Central memory CD8-positive, alpha-beta T cell (primary cell): ENCODE data around the gene OR52K2.
A peak's percentile ranks its signal among the peaks of the same experiment; 100 is the strongest.
"Not testable (repeated sequence)": the region's sequence is repeated elsewhere in the genome, so short reads cannot be mapped to it uniquely, and the experiment has no call there.

Experiments
- ATAC-seq: fragments of 150-1000 bp; cut with Tn5 transposase; replicated peaks from 2 replicates; pipeline ENCODE4 v1.10.0; 2022; ENCODE audit warnings: mild to moderate bottlenecking, moderate FRiP score, moderate number of reproducible peaks; ENCODE audit not compliant: poor library complexity, severe bottlenecking; ENCODE audit errors: extremely low read depth
- DNase-seq, 2 donors: peaks; one replicate each; pipeline ENCODE4 v3.0.0; 2021; ENCODE audit warnings: low spot score in 2 of 2
- H3K27ac Mint-ChIP-seq: one replicate; pipeline ENCODE4 v1.8.0; 2022; ENCODE audit warnings: low read depth, mild to moderate bottlenecking, moderate library complexity, mixed read lengths
- H3K27me3 Mint-ChIP-seq: one replicate; pipeline ENCODE4 v1.8.0; 2022; ENCODE audit warnings: mixed read lengths
- H3K36me3 Mint-ChIP-seq: one replicate; pipeline ENCODE4 v1.8.0; 2022; ENCODE audit warnings: mild to moderate bottlenecking, moderate library complexity, mixed read lengths; ENCODE audit not compliant: insufficient read depth
- H3K4me1 Mint-ChIP-seq: one replicate; pipeline ENCODE4 v1.8.0; 2022; ENCODE audit warnings: mixed read lengths
- H3K4me3 Mint-ChIP-seq: one replicate; pipeline ENCODE4 v1.8.0; 2022; ENCODE audit warnings: mild to moderate bottlenecking, moderate library complexity, mixed read lengths
- H3K9me3 Mint-ChIP-seq: one replicate; pipeline ENCODE4 v1.8.0; 2022; ENCODE audit warnings: mixed read lengths

Gene OR52K2

GRCh38 chr11:4448995-4449394, at the start of gene OR52K2:
Gene OR52K2, plus strand, starts transcription at chr11:4449295. Its CDS starts 45 bp downstream, at chr11:4449340.
- no peaks in the 10 kb centered on the region for H3K36me3 Mint-ChIP-seq

GRCh38 chr11:4406206-4406605, 42.9 kb upstream of the OR52K2 start:
- H3K27me3 Mint-ChIP-seq = peaks cover 61% of the 10 kb centered on the region
- H3K4me3 Mint-ChIP-seq, H3K4me1 Mint-ChIP-seq, ATAC-seq, H3K27ac Mint-ChIP-seq, H3K9me3 Mint-ChIP-seq, H3K36me3 Mint-ChIP-seq, DNase-seq: not testable (repeated sequence)

More at GRCh38 chr11:4448995-4449394, at the start of gene OR52K2:
- H3K27me3 Mint-ChIP-seq = peaks cover 4% of the 10 kb centered on the region
- no peaks in the 10 kb centered on the region for H3K9me3 Mint-ChIP-seq
- H3K4me3 Mint-ChIP-seq = no peak within 1 kb of the TSS
- DNase-seq (no peak), ATAC-seq (no peak)
- H3K4me1 Mint-ChIP-seq = no peaks in the 10 kb centered on the region
- H3K27ac Mint-ChIP-seq = no peak within 1 kb of the TSS

- no peak for DNase-seq
- H3K36me3 Mint-ChIP-seq = no peaks in the 10 kb centered on the region
- H3K4me1 Mint-ChIP-seq = no peaks in the 10 kb centered on the region
- no peak overlapping the region for H3K27ac Mint-ChIP-seq
- peaks cover 9% of the 10 kb centered on the region for H3K27me3 Mint-ChIP-seq
- no peaks in the 10 kb centered on the region for H3K9me3 Mint-ChIP-seq
- H3K4me3 Mint-ChIP-seq = no peak overlapping the region
- no peak for ATAC-seq
Measured at GRCh38 chr11:4416306-4416705, 32.8 kb upstream of the OR52K2 start.

GRCh38 chr11:4416816-4417215, 32.3 kb upstream of the OR52K2 start:
- ATAC-seq (no peak), DNase-seq (no peak)
- no peak overlapping the region for H3K27ac Mint-ChIP-seq
- no peaks in the 10 kb centered on the region for H3K9me3 Mint-ChIP-seq
- peaks cover 12% of the 10 kb centered on the region for H3K27me3 Mint-ChIP-seq
- no peak overlapping the region for H3K4me3 Mint-ChIP-seq
- no peaks in the 10 kb centered on the region for H3K36me3 Mint-ChIP-seq
- H3K4me1 Mint-ChIP-seq = no peaks in the 10 kb centered on the region

- Mint-ChIP-seq H3K27ac (no peak overlapping the region), H3K36me3 (no peaks in the 10 kb centered on the region)
Measured at GRCh38 chr11:4418403-4418802, 30.7 kb upstream of the OR52K2 start.

GRCh38 chr11:4430051-4430450, 19.0 kb upstream of the OR52K2 start:
- no peak for DNase-seq
- H3K27ac Mint-ChIP-seq = no peak overlapping the region
- no peaks in the 10 kb centered on the region for H3K4me1 Mint-ChIP-seq
- no peaks in the 10 kb centered on the region for H3K36me3 Mint-ChIP-seq
- ATAC-seq = no peak
- H3K9me3 Mint-ChIP-seq = no peaks in the 10 kb centered on the region
- peaks cover 51% of the 10 kb centered on the region for H3K27me3 Mint-ChIP-seq
- H3K4me3 Mint-ChIP-seq = no peak overlapping the region

More at GRCh38 chr11:4418403-4418802, 30.7 kb upstream of the OR52K2 start:
- Mint-ChIP-seq H3K4me1 (no peaks in the 10 kb centered on the region), H3K4me3 (no peak overlapping the region), H3K9me3 (no peaks in the 10 kb centered on the region), H3K27me3 (peaks cover 17% of the 10 kb centered on the region)
- no peak for DNase-seq
- ATAC-seq = no peak

GRCh38 chr11:4433856-4434255, 15.2 kb upstream of the OR52K2 start:
- ATAC-seq = no peak
- H3K36me3 Mint-ChIP-seq = no peaks in the 10 kb centered on the region
- DNase-seq = no peak
- no peaks in the 10 kb centered on the region for H3K4me1 Mint-ChIP-seq
- H3K27me3 Mint-ChIP-seq = peaks cover 78% of the 10 kb centered on the region
- no peak overlapping the region for H3K4me3 Mint-ChIP-seq
- H3K27ac Mint-ChIP-seq = no peak overlapping the region
- no peaks in the 10 kb centered on the region for H3K9me3 Mint-ChIP-seq

- Mint-ChIP-seq H3K4me3 (no peak overlapping the region), H3K9me3 (no peaks in the 10 kb centered on the region), H3K36me3 (no peaks in the 10 kb centered on the region), H3K27ac (no peak overlapping the region), H3K4me1 (no peaks in the 10 kb centered on the region), H3K27me3 (peaks cover 68% of the 10 kb centered on the region)
- no peak for DNase-seq
- ATAC-seq = no peak
Measured at GRCh38 chr11:4436411-4436810, 12.7 kb upstream of the OR52K2 start.

GRCh38 chr11:4441515-4441914, 7.6 kb upstream of the OR52K2 start:
- no peak for ATAC-seq
- Mint-ChIP-seq H3K4me3 (no peak overlapping the region), H3K36me3 (no peaks in the 10 kb centered on the region), H3K4me1 (no peaks in the 10 kb centered on the region), H3K9me3 (no peaks in the 10 kb centered on the region), H3K27ac (no peak overlapping the region), H3K27me3 (peaks cover 24% of the 10 kb centered on the region)
- no peak for DNase-seq

- H3K4me3 Mint-ChIP-seq = no peak overlapping the region
- no peak overlapping the region for H3K27ac Mint-ChIP-seq
- H3K27me3 Mint-ChIP-seq = peaks cover 7% of the 10 kb centered on the region
- no peak for ATAC-seq
- DNase-seq = no peak
- H3K36me3 Mint-ChIP-seq = no peaks in the 10 kb centered on the region
- H3K9me3 Mint-ChIP-seq = no peaks in the 10 kb centered on the region
- H3K4me1 Mint-ChIP-seq = no peaks in the 10 kb centered on the region
Measured at GRCh38 chr11:4443232-4443891, 5.7 kb upstream of the OR52K2 start.

GRCh38 chr11:4453118-4453517, 4.0 kb downstream of the OR52K2 start:
- DNase-seq = no peak
- no peak for ATAC-seq
- H3K36me3 Mint-ChIP-seq = no peaks in the 10 kb centered on the region
- H3K27me3 Mint-ChIP-seq = peaks cover 36% of the 10 kb centered on the region
- H3K9me3 Mint-ChIP-seq = no peaks in the 10 kb centered on the region
- H3K27ac Mint-ChIP-seq = no peak overlapping the region
- no peak overlapping the region for H3K4me3 Mint-ChIP-seq
- H3K4me1 Mint-ChIP-seq = no peaks in the 10 kb centered on the region

GRCh38 chr11:4454021-4454420, 4.9 kb downstream of the OR52K2 start:
- H3K4me3 Mint-ChIP-seq = no peak overlapping the region
- no peak overlapping the region for H3K27ac Mint-ChIP-seq
- ATAC-seq (no peak), DNase-seq (no peak)
- H3K36me3 Mint-ChIP-seq = no peaks in the 10 kb centered on the region
- H3K4me1 Mint-ChIP-seq = no peaks in the 10 kb centered on the region
- no peaks in the 10 kb centered on the region for H3K9me3 Mint-ChIP-seq
- H3K27me3 Mint-ChIP-seq = peaks cover 45% of the 10 kb centered on the region

GRCh38 chr11:4455419-4455818, 6.3 kb downstream of the OR52K2 start:
- H3K27me3 Mint-ChIP-seq = peaks cover 57% of the 10 kb centered on the region
- no peaks in the 10 kb centered on the region for H3K9me3 Mint-ChIP-seq
- H3K4me3 Mint-ChIP-seq = no peak overlapping the region
- DNase-seq = no peak
- H3K4me1 Mint-ChIP-seq = no peaks in the 10 kb centered on the region
- no peaks in the 10 kb centered on the region for H3K36me3 Mint-ChIP-seq
- H3K27ac Mint-ChIP-seq = peak overlapping the region; percentile 56
- ATAC-seq = no peak
